Measurements from ENCODE around the gene C3orf52. TPM values are rescaled to one million over a fixed set of nuclear protein-coding genes. Genes with fewer than 3 reads are reported as not detected.
"Not testable (repeated sequence)": the region's sequence is repeated elsewhere in the genome, so short reads cannot be mapped to it uniquely, and the experiment has no call there.

Gene C3orf52, protein sequence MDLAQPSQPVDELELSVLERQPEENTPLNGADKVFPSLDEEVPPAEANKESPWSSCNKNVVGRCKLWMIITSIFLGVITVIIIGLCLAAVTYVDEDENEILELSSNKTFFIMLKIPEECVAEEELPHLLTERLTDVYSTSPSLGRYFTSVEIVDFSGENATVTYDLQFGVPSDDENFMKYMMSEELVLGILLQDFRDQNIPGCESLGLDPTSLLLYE
- polyA plus RNA-seq (ENCODE audit: insufficient read length) = 5.2 TPM

DNA sequence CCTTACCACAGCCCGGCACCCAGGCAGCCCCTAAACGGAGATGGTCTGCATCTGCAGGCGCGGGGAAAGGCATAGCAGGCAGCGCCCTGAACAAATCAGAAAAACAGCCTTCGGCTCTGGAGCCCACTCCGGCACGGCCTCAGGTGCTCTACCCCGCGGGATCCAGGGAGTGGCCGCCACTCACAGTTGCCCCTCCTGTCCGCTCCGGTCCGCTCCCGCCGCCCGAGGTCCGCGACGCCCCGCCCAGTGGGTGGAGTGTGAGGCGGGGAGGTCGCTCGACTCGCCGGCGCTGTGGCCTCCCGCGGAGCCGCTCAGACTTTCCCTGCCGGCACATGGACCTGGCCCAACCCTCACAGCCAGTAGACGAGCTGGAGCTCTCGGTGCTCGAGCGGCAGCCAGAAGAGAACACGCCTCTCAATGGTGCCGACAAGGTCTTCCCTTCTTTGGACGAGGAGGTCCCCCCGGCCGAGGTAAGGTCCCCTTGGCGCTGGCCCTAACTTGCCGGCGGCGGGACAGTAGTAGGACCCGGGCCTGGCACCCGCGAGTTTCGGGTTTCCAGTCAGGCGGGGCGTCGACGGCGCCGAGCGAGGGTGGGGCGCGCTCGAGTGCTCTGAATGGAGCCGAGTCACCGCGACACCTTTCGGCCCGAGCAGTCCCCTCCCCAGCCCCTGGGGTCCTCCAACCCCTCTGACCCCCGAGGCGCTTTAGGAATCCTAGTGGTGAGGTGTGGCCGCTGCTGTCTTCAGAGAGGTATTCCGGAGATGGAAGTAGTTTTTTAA, at the start of gene C3orf52:
Gene C3orf52, plus strand, starts transcription at position 314 of the 779 bp plus-strand sequence. Its CDS starts 19 bp downstream, at position 333.
- peak; percentile 19 for DNase-seq (ENCODE audit: low read depth)

DNA sequence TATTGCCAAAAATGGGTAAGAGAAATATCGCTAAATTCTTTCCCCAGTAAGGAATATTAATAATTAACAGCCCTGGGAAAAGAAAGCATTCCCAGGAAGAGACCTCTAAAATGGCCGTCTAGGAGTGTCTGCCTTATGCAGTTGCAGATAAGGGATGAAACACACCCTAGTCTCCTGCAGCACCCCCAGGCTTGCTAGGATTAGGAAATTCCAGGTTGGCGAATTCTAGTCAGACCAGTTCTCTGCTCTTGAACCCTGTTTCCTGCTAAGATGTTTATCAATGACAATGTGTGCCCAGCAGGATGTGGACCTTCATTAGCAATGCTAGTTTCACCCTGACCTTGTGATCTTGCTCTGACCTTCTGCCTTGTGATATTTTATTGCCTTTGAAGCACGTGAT, 49.0 kb upstream of the C3orf52 start:
- not testable (repeated sequence) for DNase-seq (ENCODE audit: low read depth)

DNA sequence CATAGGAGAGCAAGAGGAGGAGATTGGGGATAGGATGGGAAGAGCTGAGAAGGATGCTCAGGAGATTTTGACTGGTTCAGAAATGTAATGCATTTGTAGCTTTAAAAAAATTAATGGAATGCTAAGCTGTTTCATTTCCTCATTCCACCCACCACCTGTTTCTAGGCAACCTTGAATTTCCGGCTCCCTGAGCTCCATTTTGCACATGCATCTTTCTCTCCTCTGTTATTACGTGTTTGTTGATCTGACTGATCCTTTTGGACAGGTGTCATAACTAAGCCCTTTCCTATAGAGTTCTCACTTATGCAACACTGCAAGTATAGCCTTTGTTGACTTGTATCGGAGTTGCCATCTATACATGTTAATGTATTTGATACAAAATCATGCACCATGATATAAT, 47.3 kb upstream of the C3orf52 start:
- no peak for DNase-seq (ENCODE audit: low read depth)

DNA sequence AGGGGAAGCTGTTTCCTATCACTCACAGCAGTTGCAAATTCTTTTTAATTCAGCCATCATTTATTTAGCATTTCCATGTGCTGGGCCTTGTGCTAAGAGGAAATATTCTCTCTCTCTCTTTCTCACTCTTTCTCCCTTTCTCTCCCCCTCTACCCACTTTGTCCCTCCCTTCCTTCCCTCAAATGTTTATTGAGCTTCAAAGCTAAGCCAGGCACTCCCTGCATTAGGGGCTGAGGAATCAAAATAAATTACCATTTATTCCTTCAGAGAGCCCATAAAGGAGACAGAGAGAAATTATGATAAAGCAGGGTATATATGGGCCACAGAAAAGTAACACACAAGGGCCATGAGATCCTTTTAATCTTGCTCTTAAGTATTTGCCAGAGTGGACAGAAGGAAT, 44.9 kb upstream of the C3orf52 start:
- no peak for DNase-seq (ENCODE audit: low read depth)

DNA sequence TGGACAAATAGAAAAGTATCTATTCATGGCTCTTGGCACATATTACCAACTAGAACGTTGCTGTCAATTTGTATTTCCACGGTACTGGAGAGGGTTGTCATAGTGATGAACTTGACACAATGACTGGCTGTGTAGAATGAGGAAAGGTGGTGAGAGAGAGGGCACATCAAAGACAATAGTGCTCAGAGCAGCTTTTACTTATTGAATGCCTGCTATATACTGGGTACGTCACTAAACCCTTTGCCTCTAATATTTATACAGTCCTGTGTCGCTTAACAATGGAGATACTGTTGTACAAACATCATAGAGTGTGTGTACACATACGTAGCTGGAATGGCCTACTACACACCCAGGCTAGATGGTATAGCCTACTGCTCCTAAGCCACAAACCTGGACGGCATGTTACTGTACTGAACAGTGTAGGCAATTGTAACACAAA, 43.3 kb upstream of the C3orf52 start:
- DNase-seq (ENCODE audit: low read depth) = no peak

DNA sequence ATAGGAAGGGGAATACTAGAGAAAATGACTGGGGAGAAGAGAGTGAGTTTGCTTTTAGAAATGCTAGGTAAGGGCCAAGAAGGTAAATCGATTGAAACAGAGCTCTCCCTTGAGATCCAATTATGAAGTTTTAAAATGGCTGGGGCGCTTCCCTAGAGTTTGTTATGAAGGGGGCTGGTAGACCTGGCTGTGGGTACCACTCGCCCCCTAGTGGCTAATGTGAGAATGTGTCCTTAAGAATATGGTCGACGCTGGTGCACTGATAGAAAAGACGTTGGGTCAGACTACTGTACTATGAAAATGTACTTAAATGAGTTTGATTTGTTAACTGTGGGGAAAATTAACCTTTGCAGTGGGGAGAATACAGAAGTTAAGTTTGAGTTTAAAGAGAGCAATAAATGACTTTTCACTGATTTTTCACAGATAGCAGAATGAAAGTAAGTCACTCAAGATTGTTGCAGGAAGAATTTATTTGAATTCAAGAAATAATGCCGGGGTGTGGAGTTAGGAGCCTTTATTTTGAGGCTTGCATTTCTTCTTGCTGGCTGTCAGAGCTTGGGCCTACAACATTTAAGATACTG, 42.5 kb upstream of the C3orf52 start:
- DNase-seq (ENCODE audit: low read depth) = no peak

DNA sequence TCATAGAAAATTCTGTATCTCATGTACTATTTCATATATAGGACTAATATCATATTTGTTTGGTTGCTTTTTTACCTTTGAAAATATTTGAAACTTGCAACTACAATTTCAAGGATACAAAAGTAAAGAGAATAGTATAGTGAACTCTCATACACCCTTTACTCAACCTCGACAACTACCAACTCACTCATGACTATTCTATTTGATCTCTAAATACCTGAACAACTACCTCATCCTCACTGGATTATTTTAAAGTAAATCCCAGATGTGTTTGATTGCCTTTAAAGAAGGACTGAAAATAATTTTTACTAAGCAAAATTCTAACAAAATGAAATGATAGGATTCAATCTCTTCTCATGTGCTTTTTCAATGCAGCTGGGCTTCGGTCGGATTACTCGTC, 39.6 kb upstream of the C3orf52 start:
- no peak for DNase-seq (ENCODE audit: low read depth)

DNA sequence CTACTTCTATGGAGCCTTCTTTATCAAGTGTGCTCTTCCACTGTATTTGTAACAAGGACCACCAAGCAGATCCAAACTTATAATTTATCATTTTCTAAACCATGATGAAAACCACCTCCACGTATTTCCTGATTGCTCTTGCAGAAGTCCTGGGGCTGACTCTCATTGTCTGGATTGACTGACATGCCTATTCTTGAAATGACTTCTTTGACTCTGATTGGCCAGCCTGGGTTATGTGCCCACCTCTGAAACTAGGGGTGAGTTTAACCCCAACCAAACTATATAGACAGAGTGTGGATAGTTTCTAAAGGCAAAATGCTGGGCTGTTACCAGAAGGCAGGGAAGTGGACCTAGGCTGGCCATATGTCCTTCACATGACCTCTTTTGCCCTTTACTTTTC, 38.9 kb upstream of the C3orf52 start:
- DNase-seq (ENCODE audit: low read depth) = no peak

DNA sequence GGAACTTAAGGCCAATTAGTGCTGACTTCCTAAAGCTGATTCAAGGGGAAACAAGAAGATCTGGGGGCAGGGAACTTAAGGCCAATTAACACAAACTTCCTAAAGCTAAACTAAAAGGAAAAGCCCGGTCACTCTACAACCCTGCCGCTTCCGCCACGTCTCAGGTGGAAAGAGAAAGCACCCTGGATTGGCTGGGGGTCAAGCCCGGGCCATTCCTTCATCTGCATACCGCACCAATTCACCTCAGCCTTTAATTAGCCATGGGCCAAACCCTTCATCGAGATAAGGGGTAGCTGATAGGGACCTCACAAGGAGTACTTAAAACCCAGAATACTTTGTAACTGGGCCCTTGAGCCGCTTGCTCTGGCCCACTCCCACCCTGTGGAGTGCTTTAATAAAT, 37.3 kb upstream of the C3orf52 start:
- no peak for DNase-seq (ENCODE audit: low read depth)

DNA sequence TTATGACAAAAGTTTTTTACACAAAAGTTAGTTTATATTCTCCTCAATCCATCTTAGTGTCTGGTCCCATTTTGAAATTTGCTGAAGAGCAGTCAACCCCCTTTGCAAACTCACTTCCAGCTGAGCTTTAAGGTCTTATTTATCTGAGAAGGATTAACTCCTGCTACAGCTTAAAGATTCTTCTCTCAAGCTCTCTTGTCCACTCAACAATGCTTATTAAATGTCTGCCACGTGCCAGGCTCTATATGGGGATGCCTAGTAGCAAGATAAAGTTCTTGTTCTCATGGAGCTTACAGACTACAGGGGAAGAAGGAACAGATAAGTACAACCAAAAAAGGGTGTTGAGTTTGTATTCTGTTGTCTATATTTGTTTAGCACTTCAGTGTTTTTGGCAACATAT, 33.0 kb upstream of the C3orf52 start:
- DNase-seq (ENCODE audit: low read depth) = no peak

DNA sequence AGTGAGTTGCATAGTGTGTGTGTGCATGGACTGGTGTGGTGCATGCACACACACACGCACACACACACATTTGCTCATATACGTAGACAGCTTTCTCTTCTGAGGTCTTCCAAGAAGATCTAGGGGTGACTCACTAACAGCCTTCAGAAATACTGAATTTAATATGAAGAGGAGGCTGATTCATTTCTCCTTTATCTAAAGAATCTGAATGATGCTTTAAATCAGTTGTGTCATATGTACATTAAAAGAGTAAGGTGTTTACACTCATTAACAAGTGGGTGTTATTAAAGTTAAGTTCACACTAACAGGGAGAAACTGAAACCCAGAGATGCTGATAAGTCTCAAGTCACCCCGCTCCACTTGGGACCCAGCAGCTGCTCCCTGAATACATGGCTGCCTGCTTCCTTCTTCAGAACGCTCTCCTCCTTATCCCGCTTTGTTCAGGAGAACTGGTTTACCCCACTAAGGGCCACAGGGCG, 29.7 kb upstream of the C3orf52 start:
- no peak for DNase-seq (ENCODE audit: low read depth)

DNA sequence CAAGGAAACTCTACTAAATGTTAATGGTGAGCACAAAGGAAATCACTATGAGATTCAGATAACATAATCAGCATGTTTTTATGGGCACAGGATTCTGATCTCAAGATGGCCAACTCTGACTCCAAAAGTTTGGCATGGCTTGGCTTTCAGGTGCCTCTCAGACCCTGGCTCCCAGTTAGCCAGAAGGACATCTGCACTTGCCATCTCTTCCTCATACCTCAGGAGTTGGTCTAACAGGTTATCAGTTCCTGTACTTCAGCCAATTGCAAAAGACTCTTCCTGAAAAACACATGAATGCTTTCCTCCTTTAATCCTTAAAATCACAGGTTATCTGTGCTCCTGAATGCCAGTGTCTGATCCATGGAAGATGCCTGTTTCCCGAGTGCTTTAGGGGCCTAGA, 26.7 kb upstream of the C3orf52 start:
- no peak for DNase-seq (ENCODE audit: low read depth)

DNA sequence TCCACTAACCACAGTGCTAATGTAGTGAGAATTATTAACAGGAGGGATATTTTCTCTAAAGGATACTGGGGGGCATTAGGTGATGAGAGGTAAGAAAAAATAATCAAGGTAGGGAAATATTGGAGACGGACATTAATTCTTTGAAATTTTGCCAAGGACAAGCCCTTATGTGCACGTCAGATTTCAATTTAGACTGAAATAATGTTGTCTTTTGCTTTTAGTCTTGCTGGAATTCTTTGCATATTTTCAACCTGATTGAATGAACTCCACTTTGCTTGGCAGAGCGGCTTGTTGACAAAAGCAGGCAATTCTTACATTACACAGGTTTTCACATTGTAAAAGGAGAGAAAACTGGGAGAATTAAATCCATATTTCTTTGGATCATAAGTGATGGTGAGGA, 25.0 kb upstream of the C3orf52 start:
- no peak for DNase-seq (ENCODE audit: low read depth)

DNA sequence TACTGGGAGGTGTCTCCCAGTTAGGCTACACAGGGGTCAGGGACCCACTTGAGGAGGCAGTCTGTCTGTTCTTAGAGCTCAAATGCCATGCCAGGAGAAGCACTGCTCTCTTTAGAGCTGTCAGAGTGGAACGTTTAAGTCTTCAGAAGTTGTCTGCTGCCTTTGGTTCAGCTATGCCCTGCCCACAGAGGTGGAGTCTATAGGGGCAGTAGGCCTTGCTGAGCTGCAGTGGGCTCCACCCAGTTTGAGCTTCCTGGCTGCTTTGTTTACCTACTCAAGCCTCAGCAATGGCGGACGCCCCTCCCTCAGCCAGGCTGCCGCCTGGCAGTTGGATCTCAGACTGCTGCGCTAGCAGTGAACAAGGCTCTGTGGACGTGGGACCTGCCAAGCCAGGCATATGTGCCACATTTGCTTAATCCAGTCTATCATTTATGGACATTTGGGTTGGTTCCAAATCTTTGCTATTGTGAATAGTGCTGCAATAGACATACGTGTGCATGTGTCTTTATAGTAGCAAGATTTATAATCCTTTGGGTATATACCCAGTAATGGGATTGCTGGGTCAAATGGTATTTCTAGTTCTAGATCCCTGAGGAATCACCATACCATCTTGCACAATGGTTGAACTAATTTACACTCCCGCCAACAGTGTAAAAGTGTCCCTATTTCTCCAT, 13.7 kb upstream of the C3orf52 start:
- DNase-seq (ENCODE audit: low read depth) = not testable (repeated sequence)

DNA sequence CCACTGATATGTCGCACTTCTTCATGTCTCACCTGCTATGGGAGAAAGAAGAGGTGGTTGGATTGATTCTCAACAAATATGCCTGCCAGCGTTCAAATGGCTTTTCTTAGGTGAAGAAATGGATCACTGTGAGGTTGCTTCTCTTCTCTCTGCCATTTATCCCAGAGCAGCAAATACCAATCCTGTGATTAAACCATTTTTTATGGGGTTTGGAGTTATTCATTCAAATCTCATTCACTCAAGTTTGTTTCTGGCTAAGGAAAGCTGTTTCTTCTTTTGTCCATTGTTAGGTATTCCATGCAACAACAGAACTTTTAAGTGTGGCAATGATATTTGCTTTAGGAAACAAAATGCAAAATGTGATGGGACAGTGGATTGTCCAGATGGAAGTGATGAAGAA, 12.2 kb upstream of the C3orf52 start:
- no peak for DNase-seq (ENCODE audit: low read depth)

DNA sequence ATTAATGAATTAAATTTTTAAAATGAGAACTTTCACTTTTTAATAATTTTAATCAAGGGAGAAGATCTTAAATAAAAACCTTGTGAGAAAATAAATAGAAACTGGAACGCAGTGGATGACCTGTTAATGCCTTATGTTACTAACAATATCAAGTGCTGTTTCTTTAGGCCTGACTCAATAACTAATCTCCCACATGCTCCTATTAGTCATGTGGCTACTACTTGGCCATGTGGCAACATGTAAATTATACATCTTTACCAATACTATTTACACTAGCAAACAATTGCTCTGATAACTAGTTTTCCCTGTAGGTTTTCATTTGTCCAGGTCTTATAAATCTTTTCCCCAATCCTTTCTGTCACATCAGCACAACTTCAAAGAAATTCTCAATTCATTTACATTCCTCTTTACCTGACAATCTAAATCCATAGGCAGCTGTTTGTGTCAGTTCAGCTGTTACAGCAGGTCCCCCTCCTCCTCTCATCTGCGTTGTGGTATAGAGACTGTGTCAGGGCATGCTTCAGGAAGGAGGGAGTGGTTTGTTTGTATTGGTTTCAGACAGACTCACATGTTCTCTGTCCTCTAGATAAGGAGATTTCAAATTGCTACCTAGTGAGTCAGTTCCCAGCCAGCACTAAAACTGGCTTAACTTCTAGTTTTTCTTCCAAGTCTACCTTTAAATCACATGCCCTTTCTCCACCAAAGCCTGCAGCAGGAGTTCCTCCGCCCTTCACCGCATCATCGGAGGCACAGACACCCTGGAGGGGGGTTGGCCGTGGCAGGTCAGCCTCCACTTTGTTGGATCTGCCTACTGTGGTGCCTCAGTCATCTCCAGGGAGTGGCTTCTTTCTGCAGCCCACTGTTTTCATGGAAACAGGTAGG, 11.3 kb upstream of the C3orf52 start:
- no peak for DNase-seq (ENCODE audit: low read depth)

DNA sequence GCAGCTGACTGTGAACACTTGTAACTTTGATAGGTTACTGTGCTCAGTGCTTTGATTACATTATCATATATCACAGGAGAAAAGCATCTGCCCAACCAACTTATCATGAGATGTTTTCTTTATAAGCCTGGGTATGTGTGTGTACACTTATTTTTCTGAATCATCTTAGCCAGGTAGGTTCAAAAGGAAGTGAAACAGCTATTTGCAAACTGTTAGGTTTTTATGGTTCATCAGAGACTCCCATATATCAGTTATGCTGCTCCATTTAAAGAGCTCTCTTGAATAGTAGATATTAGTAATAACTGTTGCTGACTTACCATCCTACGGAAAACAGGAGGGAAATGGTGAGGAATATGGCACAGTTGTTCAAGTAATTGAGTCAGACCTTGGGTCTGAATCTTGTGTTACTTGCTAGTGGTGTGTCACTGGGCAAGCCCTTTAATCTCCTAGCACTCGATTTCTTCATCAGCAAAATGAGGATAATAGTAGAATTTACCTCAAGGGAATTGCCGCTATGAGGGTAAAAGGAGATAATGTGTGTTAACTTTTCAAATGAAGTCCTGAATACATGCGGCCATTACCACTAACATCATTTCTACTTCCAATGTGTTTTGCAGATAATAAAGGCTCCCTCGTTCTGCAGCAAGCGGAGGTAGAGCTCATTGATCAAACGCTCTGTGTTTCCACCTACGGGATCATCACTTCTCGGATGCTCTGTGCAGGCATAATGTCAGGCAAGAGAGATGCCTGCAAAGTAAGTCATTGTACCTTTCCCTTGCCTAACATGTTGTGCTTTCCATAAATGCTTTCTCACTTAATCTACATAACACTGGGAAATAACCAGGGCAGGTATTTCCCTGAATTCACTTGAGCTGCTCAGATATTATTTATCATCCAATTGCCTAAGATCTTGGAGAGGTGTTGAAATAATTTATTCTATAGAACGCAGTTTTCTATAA, 7.8 kb upstream of the C3orf52 start:
- no peak for DNase-seq (ENCODE audit: low read depth)

DNA sequence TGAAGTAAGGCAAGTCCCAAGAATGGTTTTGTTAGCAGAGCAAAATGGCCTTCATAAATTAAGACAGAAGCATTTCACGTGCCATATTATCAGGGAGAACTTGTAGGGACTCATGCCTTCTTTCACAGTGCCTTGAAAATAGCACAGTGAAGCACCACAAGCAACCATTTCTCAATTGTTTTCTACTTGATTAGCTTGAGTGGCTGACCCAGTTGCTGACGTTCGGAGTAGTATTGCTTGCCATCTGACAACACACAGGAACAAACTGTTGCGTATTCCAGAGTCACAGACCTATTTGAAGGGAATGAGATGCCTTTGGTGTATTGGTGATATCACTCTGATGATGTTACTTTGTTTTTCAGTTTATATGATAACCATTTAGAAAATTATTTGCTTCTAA, 3.0 kb upstream of the C3orf52 start:
- DNase-seq (ENCODE audit: low read depth) = no peak

DNA sequence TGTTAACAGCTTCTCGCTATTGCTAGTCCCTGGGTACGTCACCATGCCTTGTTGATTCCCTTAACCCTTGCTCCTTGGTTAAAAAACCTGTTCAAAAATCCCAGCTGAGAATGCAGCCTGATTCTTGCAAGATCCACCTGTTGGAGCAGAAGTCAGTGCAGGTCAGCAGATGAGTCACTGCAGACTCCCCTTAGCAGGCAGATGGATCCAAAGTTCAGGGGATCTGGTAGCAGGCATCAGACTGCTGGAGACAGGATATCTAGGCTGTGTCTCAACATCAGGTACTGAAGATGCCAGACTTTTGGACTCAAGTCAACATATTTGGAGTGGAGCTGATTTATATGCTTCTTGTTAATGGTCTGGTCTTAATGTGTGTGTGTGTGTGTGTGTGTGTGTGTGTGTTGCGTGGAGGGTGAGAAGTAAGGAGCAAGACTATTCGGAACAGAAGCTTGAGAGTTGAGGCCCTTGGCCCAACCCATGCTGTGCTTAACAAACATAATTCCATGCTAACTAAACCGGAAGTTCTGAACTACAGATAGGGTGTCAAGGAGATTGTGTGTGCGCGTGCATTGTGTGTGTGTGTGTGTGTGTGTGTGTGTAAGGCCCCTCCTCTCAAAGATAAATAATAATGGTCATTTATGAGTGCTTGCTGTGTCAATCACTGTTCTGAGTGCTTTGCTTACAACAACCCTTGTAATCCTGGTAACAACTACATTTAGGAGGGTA, 1.0 kb upstream of the C3orf52 start:
- no peak for DNase-seq (ENCODE audit: low read depth)

DNA sequence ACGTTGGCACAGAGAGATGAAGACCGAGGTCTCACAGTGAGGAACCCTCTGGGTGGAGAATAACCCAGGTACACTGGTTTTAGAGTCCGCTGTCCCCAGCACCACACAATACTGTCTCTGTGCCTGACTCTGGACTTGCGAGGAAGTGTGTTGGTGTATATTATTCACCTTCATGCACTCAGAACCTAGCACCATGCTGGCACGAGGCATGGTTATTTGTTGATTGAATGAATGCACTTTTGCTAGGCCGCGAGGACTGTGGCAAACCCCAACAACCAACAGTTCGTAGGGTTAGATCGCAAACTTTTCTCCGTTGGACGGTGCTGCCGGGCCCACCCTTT, 484 bp upstream of the C3orf52 start:
- no peak for DNase-seq (ENCODE audit: low read depth)

All from forelimb muscle (tissue), 1 donor.